DOHH2 (cell line): ENCODE results near the gene SMARCA2.

Source experiments
- H3F3A ChIP-seq: fragments of 200-600 bp; sonication (generic), shearing (Covaris generic); 2 replicates; pipeline ENCODE4 v1.6.0; 2016; ENCODE audit warnings: antibody characterized with exemption, mild to moderate bottlenecking; ENCODE audit not compliant: control insufficient read depth, insufficient read depth
- H3K27ac ChIP-seq: fragments of 200-600 bp; sonication (generic); 2 replicates; pipeline ENCODE4 v1.5.1; 2014; ENCODE audit warnings: low read depth, mild to moderate bottlenecking, low read length, moderate library complexity
- H3K27me3 ChIP-seq: fragments of 200-600 bp; sonication (generic); 2 replicates; pipeline ENCODE4 v1.6.1; 2014; ENCODE audit warnings: mild to moderate bottlenecking, low read length, mixed read lengths; ENCODE audit not compliant: control insufficient read depth
- H3K36me3 ChIP-seq: fragments of 200-600 bp; sonication (generic); 2 replicates; pipeline ENCODE4 v1.6.1; 2014; ENCODE audit warnings: mild to moderate bottlenecking, low read length, moderate library complexity, mixed read lengths; ENCODE audit not compliant: control insufficient read depth
- H3K4me1 ChIP-seq: fragments of 200-600 bp; sonication (generic); 2 replicates; pipeline ENCODE4 v1.6.1; 2014; ENCODE audit warnings: mild to moderate bottlenecking, low read length, mixed read lengths; ENCODE audit not compliant: control insufficient read depth
- H3K4me2 ChIP-seq: fragments of 200-600 bp; sonication (generic); 2 replicates; pipeline ENCODE4 v1.6.0; 2014; ENCODE audit warnings: mild to moderate bottlenecking, low read length, moderate library complexity
- H3K4me3 ChIP-seq: fragments of 200-600 bp; sonication (generic); 2 replicates; pipeline ENCODE4 v1.5.1; 2014; ENCODE audit warnings: mild to moderate bottlenecking, low read length, mixed read lengths
- H3K79me2 ChIP-seq: fragments of 200-600 bp; sonication (generic); 2 replicates; pipeline ENCODE4 v1.6.1; 2014; ENCODE audit warnings: mild to moderate bottlenecking, low read length, mixed read lengths; ENCODE audit not compliant: control insufficient read depth
- H3K9me2 ChIP-seq: fragments of 200-600 bp; sonication (generic); replicated peaks from 2 replicates; pipeline ENCODE4 v1.6.1; 2014; ENCODE audit warnings: mild to moderate bottlenecking, low read length, mixed read lengths; ENCODE audit not compliant: control insufficient read depth
- H3K9me3 ChIP-seq: fragments of 200-600 bp; sonication (generic); 2 replicates; pipeline ENCODE4 v1.6.1; 2014; ENCODE audit warnings: antibody characterized with exemption, low read length, mixed read lengths; ENCODE audit not compliant: control insufficient read depth, insufficient read depth
- H4K20me1 ChIP-seq: fragments of 200-600 bp; sonication (generic); 2 replicates; pipeline ENCODE4 v1.6.0; 2014; ENCODE audit warnings: low read depth, mild to moderate bottlenecking, antibody characterized with exemption, low read length, moderate library complexity; ENCODE audit not compliant: control insufficient read depth, insufficient read depth
- CTCF ChIP-seq: fragments of 200-600 bp; sonication (generic); IDR thresholded peaks from one replicate; pipeline ENCODE4 v1.5.1; 2014; ENCODE audit warnings: antibody characterized with exemption, mild to moderate bottlenecking, low read depth, low read length; ENCODE audit not compliant: poor library complexity, severe bottlenecking
- EZH2phosphoT487 ChIP-seq: fragments of 200-600 bp; sonication (generic); IDR thresholded peaks from 2 replicates; pipeline ENCODE4 v1.6.1; 2017; ENCODE audit warnings: borderline replicate concordance, mild to moderate bottlenecking, antibody characterized with exemption, low read length, moderate library complexity, mixed read lengths

The SMARCA2 gene

GRCh38 chr9:2027543-2028160, 12.5 kb downstream of the SMARCA2 start:
- TF ChIP-seq CTCF (no peak), EZH2phosphoT487 (no peak)
- H3K27me3 ChIP-seq: no peaks in the 10 kb centered on the region
- no peaks in the 10 kb centered on the region for H3K9me2 ChIP-seq
- H3K4me1 ChIP-seq: peaks cover 39% of the 10 kb centered on the region
- peaks cover 41% of the 10 kb centered on the region for H3K36me3 ChIP-seq
- H3K4me3 ChIP-seq: no peak overlapping the region
- peaks cover 96% of the 10 kb centered on the region for H3K79me2 ChIP-seq
- peaks cover 11% of the 10 kb centered on the region; the same call in 1 of the 2 replicates for H4K20me1 ChIP-seq
- no peak overlapping the region for H3K4me2 ChIP-seq
- H3K27ac ChIP-seq: no peak overlapping the region
- H3F3A ChIP-seq: no peaks in the 10 kb centered on the region
- no peaks in the 10 kb centered on the region for H3K9me3 ChIP-seq

GRCh38 chr9:2028888-2029287, 13.7 kb downstream of the SMARCA2 start:
- H3K4me2 ChIP-seq: no peak overlapping the region
- H3K4me1 ChIP-seq: peaks cover 33% of the 10 kb centered on the region
- H3K4me3 ChIP-seq: no peak overlapping the region
- peaks cover 53% of the 10 kb centered on the region for H3K36me3 ChIP-seq
- H3F3A ChIP-seq: no peaks in the 10 kb centered on the region
- peaks cover 11% of the 10 kb centered on the region; the same call in 1 of the 2 replicates for H4K20me1 ChIP-seq
- H3K27ac ChIP-seq: no peak overlapping the region
- H3K9me3 ChIP-seq: no peaks in the 10 kb centered on the region
- H3K79me2 ChIP-seq: peaks cover 84% of the 10 kb centered on the region
- no peaks in the 10 kb centered on the region for H3K9me2 ChIP-seq
- no peaks in the 10 kb centered on the region for H3K27me3 ChIP-seq
- TF ChIP-seq CTCF (no peak), EZH2phosphoT487 (no peak)

- Histone ChIP-seq H3K4me2 (no peak overlapping the region), H3K27ac (no peak overlapping the region), H4K20me1 (peaks cover 11% of the 10 kb centered on the region; the same call in 1 of the 2 replicates), H3K27me3 (no peaks in the 10 kb centered on the region), H3K79me2 (peaks cover 76% of the 10 kb centered on the region), H3F3A (no peaks in the 10 kb centered on the region), H3K4me3 (no peak overlapping the region), H3K4me1 (peaks cover 27% of the 10 kb centered on the region), H3K9me3 (no peaks in the 10 kb centered on the region), H3K36me3 (peaks cover 60% of the 10 kb centered on the region), H3K9me2 (no peaks in the 10 kb centered on the region)
- TF ChIP-seq EZH2phosphoT487 (no peak), CTCF (no peak)
Observed at GRCh38 chr9:2029666-2030170, 14.6 kb downstream of the SMARCA2 start.
